SK-N-SH treated with all-trans-retinoic acid at 6 μM for 48 hours (cell line): ENCODE measurements around the gene PDC.

ENCODE experiments used
- ATAC-seq: fragments of 200-7000 bp; cut with Tn5 transposase; 3 replicates; pipeline ENCODE4 v1.9.1; 2020; ENCODE audit warnings: mild to moderate bottlenecking, moderate library complexity
- ARNTL ChIP-seq: fragments of 450-650 bp; formaldehyde crosslinking; IDR thresholded peaks from 2 replicates; pipeline ENCODE4 v1.5.0; 2020; ENCODE audit warnings: low read depth, mild to moderate bottlenecking, moderate library complexity, borderline replicate concordance
- BACH2 ChIP-seq: fragments of 250-450 bp; sonication (Bioruptor Pico); IDR thresholded peaks from 2 replicates; pipeline ENCODE4 v1.9.0; 2021; ENCODE audit warnings: mild to moderate bottlenecking, borderline replicate concordance
- CSDC2 ChIP-seq: fragments of 250-450 bp; sonication (Bioruptor Pico); IDR thresholded peaks from 2 replicates; pipeline ENCODE4 v1.5.0; 2020; ENCODE audit warnings: mild to moderate bottlenecking, moderate library complexity
- CSRNP3 ChIP-seq: fragments of 250-450 bp; sonication (Bioruptor Pico); IDR thresholded peaks from 2 replicates; pipeline ENCODE4 v1.5.1; 2021; ENCODE audit warnings: mild to moderate bottlenecking, moderate library complexity
- ESRRG ChIP-seq: fragments of 250-450 bp; sonication (Bioruptor Pico); IDR thresholded peaks from 2 replicates; pipeline ENCODE4 v1.6.1; 2021; ENCODE audit warnings: mild to moderate bottlenecking
- GLIS3 ChIP-seq: fragments of 250-450 bp; sonication (Bioruptor Pico); IDR thresholded peaks from 2 replicates; pipeline ENCODE4 v1.5.0; 2020; ENCODE audit warnings: mild to moderate bottlenecking, moderate library complexity
- ISL1 ChIP-seq: fragments of 250-450 bp; sonication (Bioruptor Pico); IDR thresholded peaks from 2 replicates; pipeline ENCODE4 v2.1.2; 2022; ENCODE audit warnings: mild to moderate bottlenecking, moderate library complexity
- OSR1 ChIP-seq: fragments of 250-450 bp; sonication (Bioruptor Pico); IDR thresholded peaks from 2 replicates; pipeline ENCODE4 v1.8.0; 2022; ENCODE audit warnings: moderate library complexity, mild to moderate bottlenecking, inconsistent platforms
- PATZ1 ChIP-seq: fragments of 250-450 bp; sonication (Bioruptor Pico); IDR thresholded peaks from 2 replicates; pipeline ENCODE4 v1.8.0; 2020; ENCODE audit warnings: mild to moderate bottlenecking, moderate library complexity, borderline replicate concordance
- POU6F1 ChIP-seq: fragments of 250-450 bp; sonication (Bioruptor Pico); IDR thresholded peaks from 2 replicates; pipeline ENCODE4 v1.8.0; 2021; ENCODE audit warnings: low read depth, mild to moderate bottlenecking, moderate library complexity, borderline replicate concordance
- PPARA ChIP-seq: fragments of 250-450 bp; sonication (Bioruptor Pico); IDR thresholded peaks from 2 replicates; pipeline ENCODE4 v1.5.0; 2020; ENCODE audit warnings: mild to moderate bottlenecking, borderline replicate concordance
- RARB ChIP-seq: fragments of 250-450 bp; sonication (Bioruptor Pico); IDR thresholded peaks from 2 replicates; pipeline ENCODE4 v1.8.0; 2021; ENCODE audit warnings: mild to moderate bottlenecking, moderate library complexity
- SNAI2 ChIP-seq: fragments of 250-450 bp; sonication (Bioruptor Pico); IDR thresholded peaks from 2 replicates; pipeline ENCODE4 v1.5.0; 2020; ENCODE audit warnings: mild to moderate bottlenecking, moderate library complexity
- TCF4 ChIP-seq: fragments of 250-450 bp; sonication (Bioruptor Pico); IDR thresholded peaks from 2 replicates; pipeline ENCODE4 v1.8.0; 2021; ENCODE audit warnings: mild to moderate bottlenecking, moderate library complexity, borderline replicate concordance
- TOX ChIP-seq: fragments of 250-450 bp; sonication (Bioruptor Pico); IDR thresholded peaks from 2 replicates; pipeline ENCODE4 v1.8.0; 2021; ENCODE audit warnings: mild to moderate bottlenecking, moderate library complexity, borderline replicate concordance
- TSHZ2 ChIP-seq: fragments of 250-450 bp; sonication (Bioruptor Pico); IDR thresholded peaks from 2 replicates; pipeline ENCODE4 v1.5.0; 2020; ENCODE audit warnings: mild to moderate bottlenecking, moderate library complexity
- ZC3H10 ChIP-seq: fragments of 250-450 bp; sonication (Bioruptor Pico); IDR thresholded peaks from 2 replicates; pipeline ENCODE4 v1.5.1; 2021; ENCODE audit warnings: mild to moderate bottlenecking, moderate library complexity
- ZFP3 ChIP-seq: fragments of 250-450 bp; sonication (Bioruptor Pico); IDR thresholded peaks from 2 replicates; pipeline ENCODE4 v1.5.0; 2020; ENCODE audit warnings: mild to moderate bottlenecking, moderate library complexity
- ZFP30 ChIP-seq: fragments of 450-650 bp; formaldehyde crosslinking; IDR thresholded peaks from 2 replicates; pipeline ENCODE4 v1.5.0; 2022; ENCODE audit warnings: mild to moderate bottlenecking, moderate library complexity
- ZNF565 ChIP-seq: fragments of 450-650 bp; formaldehyde crosslinking; conservative IDR thresholded peaks from 2 replicates; pipeline ENCODE4 v1.5.0; 2020; ENCODE audit warnings: low read depth, mild to moderate bottlenecking, moderate library complexity
- ZNF70 ChIP-seq: fragments of 450-650 bp; formaldehyde crosslinking; IDR thresholded peaks from 2 replicates; pipeline ENCODE4 v1.5.0; 2020; ENCODE audit warnings: mild to moderate bottlenecking, moderate library complexity
- ZNF8 ChIP-seq: fragments of 450-650 bp; formaldehyde crosslinking; IDR thresholded peaks from 2 replicates; pipeline ENCODE4 v1.5.0; 2020; ENCODE audit warnings: mild to moderate bottlenecking, moderate library complexity

Gene PDC

GRCh38 chr1:186483561-186483960 lies 22.6 kb upstream of the PDC start:
- 0 out of 3 replicates have a peak, but pooled peaks have one; percentile 22 for ATAC-seq
- no peak for TF ChIP-seq ISL1 (CRISPR knock-in tag)

- ATAC-seq, result peak; percentile 95
- TF ChIP-seq PPARA (CRISPR knock-in tag) (no peak), SNAI2 (CRISPR knock-in tag) (no peak), TSHZ2 (CRISPR knock-in tag) (no peak), CSRNP3 (CRISPR knock-in tag) (no peak), ZNF70 (CRISPR knock-in tag) (no peak), ISL1 (CRISPR knock-in tag) (no peak), OSR1 (no peak), ZC3H10 (CRISPR knock-in tag) (no peak), RARB (CRISPR knock-in tag) (no peak), ZNF8 (CRISPR knock-in tag) (no peak), ZFP30 (CRISPR knock-in tag) (no peak), CSDC2 (CRISPR knock-in tag) (no peak), BACH2 (CRISPR knock-in tag) (no peak), TOX (no peak), ESRRG (CRISPR knock-in tag) (no peak), ZFP3 (CRISPR knock-in tag) (no peak), PATZ1 (CRISPR knock-in tag) (no peak), POU6F1 (CRISPR knock-in tag) (no peak), ARNTL (CRISPR knock-in tag) (no peak), TCF4 (no peak)
Measured at GRCh38 chr1:186482661-186483255, 21.8 kb upstream of the PDC start.

GRCh38 chr1:186481303-186481888 lies 20.5 kb upstream of the PDC start:
- no peak for ATAC-seq
- no peak for TF ChIP-seq GLIS3 (CRISPR knock-in tag)
- TF ChIP-seq TSHZ2 (CRISPR knock-in tag), result no peak
- no peak for TF ChIP-seq ZNF8 (CRISPR knock-in tag)
- no peak for TF ChIP-seq BACH2 (CRISPR knock-in tag)
- no peak for TF ChIP-seq ZNF565 (CRISPR knock-in tag)
